HG03571 (cell line): Measurements from ENCODE around the gene ZMYND12.

ENCODE experiments used
- ATAC-seq: cut with Tn5 transposase; IDR thresholded peaks from one replicate; pipeline ENCODE4 v1.9.1; 2021; ENCODE audit not compliant: unreplicated experiment

Gene ZMYND12

DNA sequence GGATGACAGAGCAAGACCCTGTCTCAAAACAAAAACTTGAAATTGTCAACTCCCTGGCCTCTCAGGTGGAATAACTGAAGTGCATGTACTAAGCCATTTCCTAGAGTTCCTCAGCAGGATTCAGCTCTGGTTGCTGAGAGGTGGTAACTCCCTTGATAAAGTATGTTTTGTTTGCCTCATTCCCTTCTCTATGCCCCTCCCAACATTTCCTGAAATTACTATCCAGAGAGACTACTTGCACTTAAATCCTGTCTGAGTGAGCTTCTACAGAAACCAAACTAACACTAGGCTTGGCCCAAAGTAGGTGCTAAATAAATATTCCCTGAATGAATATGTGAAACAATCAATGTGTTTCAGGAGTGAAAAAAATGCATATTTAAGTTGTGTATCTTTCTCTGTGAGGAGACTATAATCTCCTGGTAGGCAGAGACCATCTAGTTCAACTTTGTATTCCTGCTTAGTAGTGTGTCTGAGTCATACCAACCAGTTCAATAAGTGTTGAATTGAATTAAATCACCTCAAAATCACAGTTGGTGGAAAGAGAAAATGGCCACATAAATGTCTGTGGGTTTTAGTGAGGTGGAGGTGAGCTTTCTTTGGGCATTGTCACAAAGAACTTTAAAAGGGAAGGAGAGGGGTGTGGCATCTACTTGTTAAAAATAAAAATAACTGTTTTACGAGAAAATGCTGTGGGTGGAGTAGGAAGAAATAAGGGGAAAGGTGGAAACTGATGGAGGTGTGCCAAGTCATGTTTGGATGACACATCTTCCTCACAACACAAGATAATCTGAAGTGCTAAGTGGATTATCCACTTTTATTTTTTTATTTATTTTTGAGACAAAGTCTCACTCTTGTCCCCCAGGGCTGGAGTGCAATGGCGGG lies 62.6 kb downstream of the ZMYND12 start:
- ATAC-seq, result no peak

DNA sequence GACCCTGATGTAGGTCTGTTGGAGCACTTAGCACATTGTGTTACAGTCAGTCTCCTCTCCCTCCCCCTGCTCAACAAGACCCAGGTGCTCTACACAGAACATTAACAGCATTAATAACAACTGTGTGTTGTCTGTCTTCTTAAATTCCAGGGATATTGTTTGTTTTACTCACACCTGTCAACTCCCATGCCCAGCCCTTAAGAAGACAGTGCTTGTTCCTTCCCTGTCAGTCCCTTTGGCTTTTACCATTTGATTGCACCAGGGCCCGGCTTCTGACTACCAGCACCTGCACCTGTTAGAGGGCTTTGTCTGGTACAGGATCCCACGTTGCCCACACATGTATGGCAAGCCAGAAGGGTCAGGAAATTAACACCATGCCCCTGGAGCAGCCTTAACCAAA lies 63.6 kb downstream of the ZMYND12 start:
- ATAC-seq, result no peak

DNA sequence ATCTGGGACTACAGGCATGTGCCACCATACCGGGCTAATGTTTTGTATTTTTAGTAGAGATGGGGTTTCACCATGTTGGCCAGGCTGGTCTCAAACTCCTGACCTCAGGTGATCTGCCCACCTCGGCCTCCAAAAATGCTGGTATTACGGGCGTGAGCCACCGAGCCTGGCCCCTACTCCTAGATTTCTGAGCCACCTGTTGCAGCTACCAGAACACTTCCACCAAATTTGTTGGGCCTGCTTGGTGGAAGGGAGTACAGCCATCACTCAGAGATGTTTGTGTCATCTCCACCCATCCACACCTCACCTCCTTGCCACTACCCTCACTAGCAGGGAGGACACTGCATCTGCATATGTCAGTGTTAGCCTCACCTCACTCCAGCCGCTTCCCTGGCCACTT lies 69.8 kb downstream of the ZMYND12 start:
- ATAC-seq, result no peak

DNA sequence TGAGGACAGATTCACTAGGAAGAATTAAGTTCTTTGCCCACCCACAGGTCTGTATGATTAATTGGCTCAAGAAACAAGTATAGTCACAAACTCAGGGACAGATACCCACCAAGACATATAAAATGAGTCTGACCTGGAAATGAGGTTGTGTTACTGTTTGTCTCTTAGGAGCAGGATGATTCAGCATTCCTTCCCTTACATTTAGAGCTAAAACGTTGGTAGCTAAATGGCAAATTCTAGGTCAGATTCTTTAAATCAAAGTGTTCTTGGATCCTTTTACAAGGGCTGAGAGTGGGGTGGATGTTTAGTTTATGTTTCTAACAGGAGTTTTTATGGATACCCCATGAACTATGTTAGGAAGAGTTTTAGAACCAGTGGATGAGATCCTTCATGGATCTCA lies 70.5 kb downstream of the ZMYND12 start:
- no peak for ATAC-seq

DNA sequence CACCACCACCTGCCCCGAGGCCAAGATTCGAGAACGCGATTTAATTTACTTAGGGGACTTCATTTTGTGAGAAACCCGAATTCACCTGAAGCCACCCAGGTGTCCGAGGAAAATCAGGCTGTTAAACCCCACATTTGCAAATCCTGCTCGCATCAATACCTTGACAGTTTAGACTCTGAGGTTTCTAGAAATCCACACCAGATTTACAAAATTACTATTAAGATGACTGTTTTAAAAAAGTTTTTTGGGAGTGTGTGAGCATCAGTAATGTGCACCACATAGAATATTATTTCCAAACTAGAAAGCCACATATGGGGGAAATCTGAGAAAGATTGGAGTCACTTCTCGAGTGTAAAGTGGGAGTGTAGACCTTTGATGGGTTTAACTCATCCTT lies 74.5 kb downstream of the ZMYND12 start:
- no peak for ATAC-seq

DNA sequence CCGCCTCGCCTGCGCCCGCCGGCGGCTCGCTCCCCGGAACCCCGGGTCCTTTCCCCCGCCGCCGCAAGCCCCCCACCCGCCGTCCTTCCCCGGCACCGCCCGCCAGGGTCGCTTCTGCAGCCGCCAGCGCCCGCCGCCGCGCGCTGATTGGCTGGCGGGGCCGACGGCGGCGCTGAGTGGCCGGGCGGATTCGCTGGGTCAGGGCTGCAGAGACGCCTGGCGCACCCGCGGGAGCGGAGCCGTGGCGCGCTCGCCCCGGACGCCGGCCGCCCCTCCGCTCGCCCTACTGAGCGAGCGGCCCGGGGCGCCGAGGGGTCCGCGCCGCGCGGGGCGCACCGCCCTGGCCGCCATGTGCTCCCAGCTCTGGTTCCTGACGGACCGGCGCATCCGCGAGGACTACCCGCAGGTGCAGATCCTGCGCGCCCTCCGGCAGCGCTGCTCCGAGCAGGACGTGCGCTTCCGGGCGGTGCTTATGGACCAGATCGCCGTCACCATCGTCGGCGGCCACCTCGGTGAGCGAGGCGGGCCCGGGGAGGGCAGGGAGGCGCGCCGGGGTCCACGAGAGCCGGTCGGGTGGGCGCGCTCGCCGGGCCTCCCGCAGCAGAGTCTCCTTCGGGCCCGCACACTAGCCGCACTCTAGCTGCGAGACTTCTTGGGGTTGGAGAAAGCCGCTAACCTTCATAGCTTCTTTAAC lies 75.1 kb downstream of the ZMYND12 start, which contains the start of gene RIMKLA:
Gene RIMKLA, plus strand, starts transcription at position 207 of the 694 bp plus-strand sequence. Its CDS starts 143 bp downstream, at position 350.
- peak; percentile 85 for ATAC-seq
